ENCODE results near the gene NKAIN2. TPM values are rescaled to one million over a fixed set of nuclear protein-coding genes. Genes with fewer than 3 reads are reported as not detected.

The NKAIN2 gene
- total and polyA plus RNA-seq, 9 of the 15 experiments (the other 6 are each of a cell fraction or from before 2014, with no cell fraction given): not detected

DNA sequence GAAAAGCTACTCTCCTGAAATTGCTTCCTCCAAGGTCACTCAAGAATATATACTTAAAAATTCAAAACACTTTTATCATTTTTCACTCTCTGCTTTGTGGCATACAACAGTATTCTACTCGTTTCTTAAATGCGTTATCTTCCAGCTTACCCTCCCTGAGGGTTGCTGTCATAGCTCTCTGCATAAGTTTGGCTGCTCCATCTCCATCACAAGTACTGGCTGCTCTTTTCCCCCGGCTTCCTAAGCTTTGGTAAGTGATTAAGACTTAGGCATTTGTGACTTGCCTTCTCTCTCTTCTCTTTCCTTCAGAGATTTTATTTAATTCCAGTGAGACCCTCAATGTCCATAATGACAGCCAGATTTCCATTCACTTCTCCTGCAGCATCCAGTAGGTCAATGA lies 128.3 kb downstream of the NKAIN2 start:
- BruUV-seq (replicated peaks): no TSS peak
- Histone ChIP-seq H3K9ac (ENCODE audit: insufficient read depth in 1 of 2, low read depth in 2 of 2, low read length in 2 of 2) (no peak overlapping the region), H2AFZ (ENCODE audit: low read depth, low read length) (no peak overlapping the region), H3K4me3 (no peak overlapping the region), H3K27me3 (ENCODE audit: control insufficient read depth in 2 of 2, insufficient read depth in 2 of 2, low read length in 2 of 2) (no peaks in the 10 kb centered on the region), H3K4me2 (ENCODE audit: insufficient read depth, low read length) (no peak overlapping the region), H3K27ac (ENCODE audit: extremely low read depth, low read depth, low read length) (no peak overlapping the region), H4K20me1 (replicated peaks; ENCODE audit: control insufficient read depth, insufficient read depth, low read length) (no peaks in the 10 kb centered on the region), H3K79me2 (ENCODE audit: control insufficient read depth, insufficient read depth, low read length) (no peaks in the 10 kb centered on the region), H3K9me3 (replicated peaks; ENCODE audit: control insufficient read depth, insufficient read depth, low read depth, low read length) (no peaks in the 10 kb centered on the region; the same call in 1 of the 2 replicates), H3K36me3 (ENCODE audit: control insufficient read depth, insufficient read depth, low read length) (no peaks in the 10 kb centered on the region), H3K9me1 (ENCODE audit: control insufficient read depth, insufficient read depth, low read length) (no peaks in the 10 kb centered on the region), H3K4me1 (replicated peaks in 1 of 2; ENCODE audit: control insufficient read depth in 2 of 2, insufficient read depth in 2 of 2, low read length in 2 of 2) (no peaks in the 10 kb centered on the region)
- intact Hi-C loops (cut with micrococcal nuclease): no loop called here
- TF ChIP-seq ZBTB1 (CRISPR knock-in tag; IDR thresholded peaks at IDR 0.05; ENCODE audit: borderline replicate concordance, low read depth) (no peak), NFIX (CRISPR knock-in tag; IDR thresholded peaks at IDR 0.05; ENCODE audit: low read depth) (no peak), PHB2 (IDR thresholded peaks at IDR 0.05; ENCODE audit: low read depth) (no peak), E2F4 (CRISPR knock-in tag; IDR thresholded peaks at IDR 0.05; ENCODE audit: low read depth) (no peak), NR3C1 (CRISPR knock-in tag; IDR thresholded peaks at IDR 0.05) (no peak)
- TF ChIP-seq, protein P1, sequence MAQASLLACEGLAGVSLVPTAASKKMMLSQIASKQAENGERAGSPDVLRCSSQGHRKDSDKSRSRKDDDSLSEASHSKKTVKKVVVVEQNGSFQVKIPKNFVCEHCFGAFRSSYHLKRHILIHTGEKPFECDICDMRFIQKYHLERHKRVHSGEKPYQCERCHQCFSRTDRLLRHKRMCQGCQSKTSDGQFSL (CRISPR knock-in tag; IDR thresholded peaks at IDR 0.05): no peak
- TF ChIP-seq, protein P1 (tag; IDR thresholded peaks at IDR 0.05): no peak
- ATAC-seq (no peak), DNase-seq (ENCODE audit: extremely low read depth in 1 of 4, low spot score in 3 of 4) (no peak), FAIRE-seq (no peak)
- CTCF ChIA-PET (ENCODE audit: low intra/inter-chr PET ratio): no interaction called here
- POLR2A ChIA-PET: no interaction called here
- in situ Hi-C loops (cut with MboI): no loop called here
- 0% methylated on average over 3 of the region's 3 CpGs for WGBS (ENCODE audit: insufficient coverage, low coverage, missing lambda C conversion rate)
